GM12878 (cell line): ENCODE measurements around the gene CHP1. TPM values are rescaled to one million over a fixed set of nuclear protein-coding genes. Genes with fewer than 3 reads are reported as not detected.

Source experiments
- CEBPZ ChIP-seq: fragments of 150-350 bp; IDR thresholded peaks from 2 replicates; pipeline ENCODE4 v1.6.1; 2016; ENCODE audit warnings: low read depth, low read length
- ETV6 ChIP-seq, 2 experiments: fragments of 450-650 bp in 1 of 2; IDR thresholded peaks in 1 of 2; conservative IDR thresholded peaks in 1 of 2; 2 replicates each; pipeline ENCODE4 v1.6.1; 2014; ENCODE audit warnings: antibody characterized with exemption in 1 of 2, borderline replicate concordance in 1 of 2, low read depth in 1 of 2, mild to moderate bottlenecking in 1 of 2, moderate library complexity in 1 of 2
- GABPA ChIP-seq: IDR thresholded peaks from 2 replicates; pipeline ENCODE4 v1.6.1; 2014; ENCODE audit warnings: antibody characterized with exemption, low read depth, mild to moderate bottlenecking, inconsistent platforms
- MLLT1 ChIP-seq: fragments of 450-650 bp; IDR thresholded peaks from 2 replicates; pipeline ENCODE4 v1.6.1; 2016; ENCODE audit warnings: mild to moderate bottlenecking
- NFIC ChIP-seq: IDR thresholded peaks from 2 replicates; pipeline ENCODE4 v1.6.1; 2012; ENCODE audit warnings: low read depth, mild to moderate bottlenecking, inconsistent platforms, low read length, moderate library complexity
- NFYB ChIP-seq: IDR thresholded peaks from 2 replicates; pipeline ENCODE4 v1.6.1; 2011; ENCODE audit warnings: low read depth, mild to moderate bottlenecking, low read length, improper control_type of control experiment, moderate library complexity; ENCODE audit not compliant: insufficient read depth
- PKNOX1 ChIP-seq: fragments of 450-650 bp; IDR thresholded peaks from 2 replicates; pipeline ENCODE4 v1.6.1; 2016; ENCODE audit warnings: mild to moderate bottlenecking
- RB1 ChIP-seq: fragments of 450-650 bp; formaldehyde crosslinking; IDR thresholded peaks from 2 replicates; pipeline ENCODE4 v1.6.1; 2017; ENCODE audit warnings: mild to moderate bottlenecking, borderline replicate concordance
- SIX5 ChIP-seq: IDR thresholded peaks from 2 replicates; pipeline ENCODE4 v1.6.1; 2011; ENCODE audit warnings: mild to moderate bottlenecking, low read depth, low read length, moderate library complexity; ENCODE audit not compliant: severe bottlenecking
- SRF ChIP-seq, 2 experiments: IDR thresholded peaks; 2 replicates each; pipeline ENCODE4 v1.6.1; 2011; ENCODE audit warnings: low read depth in 2 of 2, low read length in 2 of 2, mild to moderate bottlenecking in 1 of 2, moderate library complexity in 1 of 2
- ZBTB4 ChIP-seq: fragments of 450-650 bp; formaldehyde crosslinking; IDR thresholded peaks from 2 replicates; pipeline ENCODE4 v1.4.0; 2022; ENCODE audit warnings: mild to moderate bottlenecking, moderate library complexity
- ZBTB40 ChIP-seq: fragments of 450-650 bp; IDR thresholded peaks from 2 replicates; pipeline ENCODE4 v1.6.1; 2016; ENCODE audit warnings: mild to moderate bottlenecking, moderate library complexity, borderline replicate concordance
- ZNF207 ChIP-seq: fragments of 450-650 bp; IDR thresholded peaks from 2 replicates; pipeline ENCODE4 v1.6.1; 2014; ENCODE audit warnings: antibody characterized with exemption, mild to moderate bottlenecking, borderline replicate concordance
- ZNF24 ChIP-seq: fragments of 450-650 bp; IDR thresholded peaks from 2 replicates; pipeline ENCODE4 v1.6.1; 2017; ENCODE audit warnings: antibody characterized with exemption, mild to moderate bottlenecking
- polyA plus RNA-seq, 11 experiments: library from polyadenylated mRNA; depleted of rRNA in 4 of 11; unstranded in 6 of 11; stranded (reverse) in 5 of 11; fragments of >200 nt; fragmentation: Nextera tagmentation in 4 of 11; fragmentation: Illumina TruSeq in 1 of 11; extraction: Ambion mirVana in 4 of 11; extraction: Trizol in 1 of 11; gene quantifications; 1 replicate in 1 of 11; 2 replicates in 10 of 11; pipeline versions ENCODE4 v1.2.1 to v1.2.3, GENCODE V29; 2011 to 2016; ENCODE audit warnings: inconsistent platforms in 2 of 11, missing spikeins in 2 of 11, low read depth in 1 of 11
- total RNA-seq, 4 experiments: library from RNA; depleted of rRNA in 3 of 4; stranded (reverse); fragments of >200 nt in 3 of 4; fragmentation: Illumina TruSeq in 1 of 4; extraction: Trizol in 1 of 4; gene quantifications; 2 replicates each; pipeline versions ENCODE4 v1.2.1 to v1.2.3, GENCODE V29; 2013 to 2021

CHP1 gene
- total and polyA plus RNA-seq, 10 of the 15 experiments (the other 5 are each of a cell fraction or from before 2014, with no cell fraction given), result 25.7 to 45.9 (median 39.1) TPM

GRCh38 chr15:41283653-41284426 lies 52.8 kb downstream of the CHP1 start (continued):
- TF ChIP-seq ZBTB40 (no peak), SRF (IDR thresholded peaks at IDR 0.05; ENCODE audit: low read depth in 2 of 2, low read length in 2 of 2) (no peak), NFYB (peak; percentile 96), CEBPZ (peak; percentile 76), PKNOX1 (peak; percentile 100), MLLT1 (no peak; the same call in 1 of the 2 replicates), RB1 (peak; percentile 96), ETV6 (conservative IDR thresholded peaks at IDR 0.05 in 1 of 2, IDR thresholded peaks at IDR 0.05 in 1 of 2; ENCODE audit: borderline replicate concordance in 1 of 2, low read depth in 1 of 2) (no peak), SIX5 (no peak), GABPA (no peak), ZBTB4 (CRISPR knock-in tag) (no peak), NFIC (peak; percentile 12; the same call in 1 of the 2 replicates), ZNF24 (no peak), ZNF207 (0 out of 2 replicates have a peak, but pooled peaks have one; percentile 29)
